DND-41 (cell line): ENCODE data around the gene EPS8L1.

Experiments
- ATAC-seq: fragments of 200-7000 bp; cut with Tn5 transposase; 3 replicates; pipeline ENCODE4 v1.9.1; 2021; ENCODE audit warnings: low read depth; ENCODE audit not compliant: insufficient read depth
- DNase-seq: peaks from one replicate; pipeline ENCODE4 v3.0.0-alpha.2; 2020
- H2AFZ ChIP-seq: 2 replicates; pipeline ENCODE4 v1.6.0; 2012; ENCODE audit warnings: low read depth, low read length
- H3K27ac ChIP-seq: 2 replicates; pipeline ENCODE4 v1.5.1; 2012; ENCODE audit warnings: low read length, inconsistent platforms
- H3K27me3 ChIP-seq: fragments of 200-600 bp; sonication (generic); 2 replicates; pipeline ENCODE4 v1.6.0; 2012; ENCODE audit warnings: low read length, mild to moderate bottlenecking, inconsistent platforms; ENCODE audit not compliant: insufficient read depth, poor library complexity
- H3K36me3 ChIP-seq: 2 replicates; pipeline ENCODE4 v1.5.1; 2012; ENCODE audit warnings: low read length, inconsistent platforms; ENCODE audit not compliant: insufficient read depth
- H3K4me1 ChIP-seq: 2 replicates; pipeline ENCODE4 v1.5.1; 2012; ENCODE audit warnings: mild to moderate bottlenecking, low read length; ENCODE audit not compliant: insufficient read depth
- H3K4me2 ChIP-seq: 2 replicates; pipeline ENCODE4 v1.6.0; 2012; ENCODE audit warnings: mild to moderate bottlenecking, moderate library complexity, low read length, inconsistent platforms; ENCODE audit not compliant: insufficient read depth
- H3K4me3 ChIP-seq, 2 experiments: fragments of 200-600 bp in 1 of 2; shearing (Covaris generic) in 1 of 2; 2 replicates each; pipeline ENCODE4 v1.5.1; 2012 to 2016; ENCODE audit warnings: inconsistent platforms in 2 of 2, low read length in 2 of 2, mild to moderate bottlenecking in 2 of 2, low read depth in 1 of 2, moderate library complexity in 1 of 2
- H3K79me2 ChIP-seq: 2 replicates; pipeline ENCODE4 v1.6.0; 2012; ENCODE audit warnings: low read length, inconsistent platforms; ENCODE audit not compliant: insufficient read depth
- H3K9ac ChIP-seq: 2 replicates; pipeline ENCODE4 v1.6.0; 2012; ENCODE audit warnings: low read depth, mild to moderate bottlenecking, inconsistent platforms, low read length, moderate library complexity
- H3K9me3 ChIP-seq: 2 replicates; pipeline ENCODE4 v1.5.1; 2012; ENCODE audit warnings: low read length, moderate library complexity, mild to moderate bottlenecking, inconsistent platforms; ENCODE audit not compliant: insufficient read depth, severe bottlenecking
- H4K20me1 ChIP-seq: 2 replicates; pipeline ENCODE4 v1.6.0; 2012; ENCODE audit warnings: low read length; ENCODE audit not compliant: insufficient read depth
- EZH2 ChIP-seq: IDR thresholded peaks from 3 replicates; pipeline ENCODE4 v1.6.1; 2012; ENCODE audit warnings: borderline replicate concordance, low read depth, mild to moderate bottlenecking, moderate library complexity, low read length, inconsistent platforms; ENCODE audit not compliant: severe bottlenecking
- TF ChIP-seq, protein P1 (sequence below): IDR thresholded peaks from 2 replicates; pipeline ENCODE4 v1.5.1; 2012; ENCODE audit warnings: borderline replicate concordance, low read length, moderate library complexity, mild to moderate bottlenecking; ENCODE audit not compliant: poor library complexity, severe bottlenecking; ENCODE audit errors: extremely low read depth

The EPS8L1 gene

DNA sequence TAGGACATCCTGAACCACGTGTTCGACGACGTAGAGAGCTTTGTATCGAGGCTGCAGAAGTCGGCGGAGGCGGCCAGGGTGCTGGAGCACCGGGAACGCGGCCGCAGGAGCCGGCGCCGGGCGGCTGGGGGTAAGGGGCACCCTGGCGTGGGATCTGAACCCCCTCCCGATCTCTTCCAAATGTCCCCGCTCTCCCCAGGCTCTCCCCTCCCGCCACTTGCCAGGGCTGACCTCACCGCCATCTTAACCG is 6.0 kb downstream of the EPS8L1 start:
- DNase-seq (no peak), ATAC-seq (no peak)
- H3K27ac ChIP-seq: no peak overlapping the region
- H3K4me1 ChIP-seq: no peaks in the 10 kb centered on the region
- no peaks in the 10 kb centered on the region for H3K79me2 ChIP-seq
- H3K36me3 ChIP-seq: no peaks in the 10 kb centered on the region
- H2AFZ ChIP-seq: no peak overlapping the region
- H3K9ac ChIP-seq: no peak overlapping the region
- H3K4me3 ChIP-seq: no peak overlapping the region
- no peaks in the 10 kb centered on the region for H4K20me1 ChIP-seq
- no peak for TF ChIP-seq EZH2
- TF ChIP-seq, protein P1, sequence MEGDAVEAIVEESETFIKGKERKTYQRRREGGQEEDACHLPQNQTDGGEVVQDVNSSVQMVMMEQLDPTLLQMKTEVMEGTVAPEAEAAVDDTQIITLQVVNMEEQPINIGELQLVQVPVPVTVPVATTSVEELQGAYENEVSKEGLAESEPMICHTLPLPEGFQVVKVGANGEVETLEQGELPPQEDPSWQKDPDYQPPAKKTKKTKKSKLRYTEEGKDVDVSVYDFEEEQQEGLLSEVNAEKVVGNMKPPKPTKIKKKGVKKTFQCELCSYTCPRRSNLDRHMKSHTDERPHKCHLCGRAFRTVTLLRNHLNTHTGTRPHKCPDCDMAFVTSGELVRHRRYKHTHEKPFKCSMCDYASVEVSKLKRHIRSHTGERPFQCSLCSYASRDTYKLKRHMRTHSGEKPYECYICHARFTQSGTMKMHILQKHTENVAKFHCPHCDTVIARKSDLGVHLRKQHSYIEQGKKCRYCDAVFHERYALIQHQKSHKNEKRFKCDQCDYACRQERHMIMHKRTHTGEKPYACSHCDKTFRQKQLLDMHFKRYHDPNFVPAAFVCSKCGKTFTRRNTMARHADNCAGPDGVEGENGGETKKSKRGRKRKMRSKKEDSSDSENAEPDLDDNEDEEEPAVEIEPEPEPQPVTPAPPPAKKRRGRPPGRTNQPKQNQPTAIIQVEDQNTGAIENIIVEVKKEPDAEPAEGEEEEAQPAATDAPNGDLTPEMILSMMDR: no peak
- H3K4me2 ChIP-seq: no peak overlapping the region
- no peaks in the 10 kb centered on the region for H3K27me3 ChIP-seq
- no peaks in the 10 kb centered on the region for H3K9me3 ChIP-seq

DNA sequence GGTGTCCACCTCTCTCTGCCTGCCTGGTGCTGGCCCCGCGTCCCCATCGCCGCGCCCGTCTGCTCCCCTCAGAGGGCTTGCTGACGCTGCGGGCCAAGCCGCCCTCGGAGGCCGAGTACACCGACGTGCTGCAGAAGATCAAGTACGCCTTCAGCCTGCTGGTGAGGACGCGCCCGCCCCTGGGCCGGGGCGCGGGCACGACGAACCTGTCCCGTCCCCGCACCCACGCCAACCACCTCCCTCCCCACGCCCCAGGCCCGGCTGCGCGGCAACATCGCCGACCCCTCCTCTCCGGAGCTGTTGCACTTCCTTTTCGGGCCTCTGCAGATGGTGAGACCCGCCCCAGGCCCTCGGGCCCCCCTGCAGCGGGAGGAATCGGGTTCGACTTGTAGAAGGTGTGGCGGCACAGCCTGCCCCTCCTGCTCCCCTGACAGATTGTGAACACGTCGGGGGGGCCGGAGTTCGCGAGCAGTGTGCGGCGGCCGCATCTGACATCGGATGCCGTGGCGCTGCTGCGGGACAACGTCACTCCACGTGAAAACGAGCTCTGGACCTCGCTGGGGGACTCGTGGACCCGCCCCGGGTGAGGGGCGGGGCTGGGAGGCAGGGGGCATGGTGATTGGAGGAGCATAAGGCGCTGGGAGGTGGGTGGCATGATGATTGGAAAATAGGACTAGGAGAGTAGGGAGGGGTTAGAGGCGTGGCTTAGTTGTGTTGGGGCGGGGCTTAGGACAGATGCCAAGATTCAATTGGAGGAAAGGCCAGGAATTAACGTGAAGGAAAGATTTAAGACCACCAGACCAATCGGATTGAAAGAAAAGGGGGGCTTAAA is 6.6 kb downstream of the EPS8L1 start:
- DNase-seq (no peak), ATAC-seq (no peak)
- Histone ChIP-seq H3K4me1 (no peaks in the 10 kb centered on the region), H3K9me3 (no peaks in the 10 kb centered on the region), H4K20me1 (no peaks in the 10 kb centered on the region), H3K27ac (no peak overlapping the region), H3K9ac (no peak overlapping the region), H3K4me2 (no peak overlapping the region), H3K36me3 (no peaks in the 10 kb centered on the region), H3K4me3 (no peak overlapping the region), H3K27me3 (no peaks in the 10 kb centered on the region), H2AFZ (no peak overlapping the region), H3K79me2 (no peaks in the 10 kb centered on the region)
- TF ChIP-seq, protein P1: no peak
- TF ChIP-seq EZH2: no peak

DNA sequence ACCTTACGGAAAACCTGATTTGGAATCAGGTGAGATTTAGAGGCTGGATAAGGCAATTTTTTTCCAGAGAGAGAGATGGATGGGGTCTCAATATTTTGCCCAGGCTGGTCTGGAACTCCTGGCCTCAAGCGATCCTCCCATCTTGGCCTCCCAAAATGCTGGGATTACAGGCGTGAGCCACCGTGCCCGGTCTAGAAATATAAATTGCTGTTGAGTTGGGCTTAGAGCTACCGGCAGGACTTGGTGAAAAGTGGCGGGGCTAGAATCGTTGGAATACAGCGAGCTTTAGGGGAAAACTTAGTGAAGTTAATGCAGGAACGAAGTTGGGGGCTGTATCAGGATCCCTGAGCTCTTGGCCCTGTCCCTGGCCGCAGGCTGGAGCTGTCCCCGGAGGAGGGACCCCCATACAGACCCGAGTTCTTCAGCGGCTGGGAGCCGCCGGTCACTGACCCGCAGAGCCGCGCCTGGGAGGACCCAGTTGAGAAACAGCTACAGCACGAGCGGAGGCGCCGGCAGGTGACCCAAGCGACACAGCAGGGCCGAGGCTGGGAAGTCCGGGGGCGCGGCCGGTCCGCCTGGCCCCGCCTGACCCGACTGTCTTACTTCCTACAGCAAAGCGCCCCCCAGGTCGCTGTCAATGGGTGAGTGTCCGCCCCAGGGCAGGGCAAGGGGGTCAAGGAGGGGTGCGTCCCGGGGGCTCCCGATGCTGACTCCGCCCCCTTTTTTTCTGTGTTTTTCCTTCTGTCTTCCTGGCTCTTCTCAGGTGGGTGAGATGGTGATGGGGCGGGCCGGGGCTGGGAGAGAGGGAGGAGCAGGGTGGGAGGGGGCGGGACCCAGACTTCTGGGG is 7.6 kb downstream of the EPS8L1 start:
- H3K27me3 ChIP-seq: no peaks in the 10 kb centered on the region
- no peak overlapping the region for H3K27ac ChIP-seq
- H3K9me3 ChIP-seq: no peaks in the 10 kb centered on the region
- no peaks in the 10 kb centered on the region for H3K4me1 ChIP-seq
- no peak overlapping the region for H3K9ac ChIP-seq
- DNase-seq (no peak), ATAC-seq (no peak)
- H3K4me3 ChIP-seq: no peak overlapping the region
- no peaks in the 10 kb centered on the region for H3K79me2 ChIP-seq
- H3K36me3 ChIP-seq: no peaks in the 10 kb centered on the region
- H2AFZ ChIP-seq: no peak overlapping the region
- H3K4me2 ChIP-seq: no peak overlapping the region
- H4K20me1 ChIP-seq: peaks cover 9% of the 10 kb centered on the region
- TF ChIP-seq, protein P1: no peak
- no peak for TF ChIP-seq EZH2
